ENCODE measurements around the gene FNBP1. TPM values are rescaled to one million over a fixed set of nuclear protein-coding genes. Genes with fewer than 3 reads are reported as not detected.

FNBP1 gene
- total and polyA plus RNA-seq, 2 of the 13 experiments (the other 11 are each of a cell fraction or from before 2014, with no cell fraction given), result 5.4 to 19.5 TPM

- TF ChIP-seq RARA (CRISPR knock-in tag; IDR thresholded peaks at IDR 0.05) (no peak), ZNF790 (CRISPR knock-in tag; IDR thresholded peaks at IDR 0.05; ENCODE audit: borderline replicate concordance) (0 out of 2 replicates have a peak, but pooled peaks have one; percentile 54), TBX2 (CRISPR knock-in tag; IDR thresholded peaks at IDR 0.05; ENCODE audit: borderline replicate concordance) (peak; percentile 24; the same call in 1 of the 2 replicates), GFI1 (CRISPR knock-in tag; IDR thresholded peaks at IDR 0.05; ENCODE audit: borderline replicate concordance) (peak; percentile 20; the same call in 1 of the 2 replicates), KDM5A (IDR thresholded peaks at IDR 0.05; ENCODE audit: borderline replicate concordance, low read length) (no peak), MTF2 (CRISPR knock-in tag; IDR thresholded peaks at IDR 0.05; ENCODE audit: borderline replicate concordance) (peak; percentile 41; the same call in 1 of the 2 replicates), HOXA3 (CRISPR knock-in tag; IDR thresholded peaks at IDR 0.05) (0 out of 2 replicates have a peak, but pooled peaks have one; percentile 12), HCFC1 (IDR thresholded peaks at IDR 0.05; ENCODE audit: low read depth, low read length) (no peak), SIN3A (IDR thresholded peaks at IDR 0.05; ENCODE audit: borderline replicate concordance, low read depth, low read length) (0 out of 2 replicates have a peak, but pooled peaks have one; percentile 9), HIVEP1 (CRISPR knock-in tag; IDR thresholded peaks at IDR 0.05) (peak; percentile 44; the same call in 1 of the 2 replicates)
- TF ChIP-seq, protein P1, sequence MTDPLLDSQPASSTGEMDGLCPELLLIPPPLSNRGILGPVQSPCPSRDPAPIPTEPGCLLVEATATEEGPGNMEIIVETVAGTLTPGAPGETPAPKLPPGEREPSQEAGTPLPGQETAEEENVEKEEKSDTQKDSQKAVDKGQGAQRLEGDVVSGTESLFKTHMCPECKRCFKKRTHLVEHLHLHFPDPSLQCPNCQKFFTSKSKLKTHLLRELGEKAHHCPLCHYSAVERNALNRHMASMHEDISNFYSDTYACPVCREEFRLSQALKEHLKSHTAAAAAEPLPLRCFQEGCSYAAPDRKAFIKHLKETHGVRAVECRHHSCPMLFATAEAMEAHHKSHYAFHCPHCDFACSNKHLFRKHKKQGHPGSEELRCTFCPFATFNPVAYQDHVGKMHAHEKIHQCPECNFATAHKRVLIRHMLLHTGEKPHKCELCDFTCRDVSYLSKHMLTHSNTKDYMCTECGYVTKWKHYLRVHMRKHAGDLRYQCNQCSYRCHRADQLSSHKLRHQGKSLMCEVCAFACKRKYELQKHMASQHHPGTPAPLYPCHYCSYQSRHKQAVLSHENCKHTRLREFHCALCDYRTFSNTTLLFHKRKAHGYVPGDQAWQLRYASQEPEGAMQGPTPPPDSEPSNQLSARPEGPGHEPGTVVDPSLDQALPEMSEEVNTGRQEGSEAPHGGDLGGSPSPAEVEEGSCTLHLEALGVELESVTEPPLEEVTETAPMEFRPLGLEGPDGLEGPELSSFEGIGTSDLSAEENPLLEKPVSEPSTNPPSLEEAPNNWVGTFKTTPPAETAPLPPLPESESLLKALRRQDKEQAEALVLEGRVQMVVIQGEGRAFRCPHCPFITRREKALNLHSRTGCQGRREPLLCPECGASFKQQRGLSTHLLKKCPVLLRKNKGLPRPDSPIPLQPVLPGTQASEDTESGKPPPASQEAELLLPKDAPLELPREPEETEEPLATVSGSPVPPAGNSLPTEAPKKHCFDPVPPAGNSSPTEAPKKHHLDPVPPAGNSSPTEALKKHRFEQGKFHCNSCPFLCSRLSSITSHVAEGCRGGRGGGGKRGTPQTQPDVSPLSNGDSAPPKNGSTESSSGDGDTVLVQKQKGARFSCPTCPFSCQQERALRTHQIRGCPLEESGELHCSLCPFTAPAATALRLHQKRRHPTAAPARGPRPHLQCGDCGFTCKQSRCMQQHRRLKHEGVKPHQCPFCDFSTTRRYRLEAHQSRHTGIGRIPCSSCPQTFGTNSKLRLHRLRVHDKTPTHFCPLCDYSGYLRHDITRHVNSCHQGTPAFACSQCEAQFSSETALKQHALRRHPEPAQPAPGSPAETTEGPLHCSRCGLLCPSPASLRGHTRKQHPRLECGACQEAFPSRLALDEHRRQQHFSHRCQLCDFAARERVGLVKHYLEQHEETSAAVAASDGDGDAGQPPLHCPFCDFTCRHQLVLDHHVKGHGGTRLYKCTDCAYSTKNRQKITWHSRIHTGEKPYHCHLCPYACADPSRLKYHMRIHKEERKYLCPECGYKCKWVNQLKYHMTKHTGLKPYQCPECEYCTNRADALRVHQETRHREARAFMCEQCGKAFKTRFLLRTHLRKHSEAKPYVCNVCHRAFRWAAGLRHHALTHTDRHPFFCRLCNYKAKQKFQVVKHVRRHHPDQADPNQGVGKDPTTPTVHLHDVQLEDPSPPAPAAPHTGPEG (CRISPR knock-in tag; IDR thresholded peaks at IDR 0.05), result peak; percentile 6; the same call in 1 of the 2 replicates
- TF ChIP-seq, protein P2, sequence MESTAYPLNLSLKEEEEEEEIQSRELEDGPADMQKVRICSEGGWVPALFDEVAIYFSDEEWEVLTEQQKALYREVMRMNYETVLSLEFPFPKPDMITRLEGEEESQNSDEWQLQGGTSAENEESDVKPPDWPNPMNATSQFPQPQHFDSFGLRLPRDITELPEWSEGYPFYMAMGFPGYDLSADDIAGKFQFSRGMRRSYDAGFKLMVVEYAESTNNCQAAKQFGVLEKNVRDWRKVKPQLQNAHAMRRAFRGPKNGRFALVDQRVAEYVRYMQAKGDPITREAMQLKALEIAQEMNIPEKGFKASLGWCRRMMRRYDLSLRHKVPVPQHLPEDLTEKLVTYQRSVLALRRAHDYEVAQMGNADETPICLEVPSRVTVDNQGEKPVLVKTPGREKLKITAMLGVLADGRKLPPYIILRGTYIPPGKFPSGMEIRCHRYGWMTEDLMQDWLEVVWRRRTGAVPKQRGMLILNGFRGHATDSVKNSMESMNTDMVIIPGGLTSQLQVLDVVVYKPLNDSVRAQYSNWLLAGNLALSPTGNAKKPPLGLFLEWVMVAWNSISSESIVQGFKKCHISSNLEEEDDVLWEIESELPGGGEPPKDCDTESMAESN (CRISPR knock-in tag; conservative IDR thresholded peaks at IDR 0.05), result 0 out of 2 replicates have a peak, but pooled peaks have one; percentile 16
- TF ChIP-seq, protein P3, sequence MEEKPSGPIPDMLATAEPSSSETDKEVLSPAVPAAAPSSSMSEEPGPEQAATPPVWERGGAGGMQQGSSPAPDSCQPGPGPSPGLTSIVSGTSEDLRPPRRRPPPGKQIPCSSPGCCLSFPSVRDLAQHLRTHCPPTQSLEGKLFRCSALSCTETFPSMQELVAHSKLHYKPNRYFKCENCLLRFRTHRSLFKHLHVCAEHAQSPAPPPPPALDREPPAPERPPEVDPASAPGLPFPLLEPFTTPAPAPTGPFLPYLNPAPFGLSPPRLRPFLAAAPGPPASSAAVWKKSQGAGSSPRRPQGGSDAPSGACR (CRISPR knock-in tag; IDR thresholded peaks at IDR 0.05), result peak; percentile 38; the same call in 1 of the 2 replicates
- TF ChIP-seq, protein P4, sequence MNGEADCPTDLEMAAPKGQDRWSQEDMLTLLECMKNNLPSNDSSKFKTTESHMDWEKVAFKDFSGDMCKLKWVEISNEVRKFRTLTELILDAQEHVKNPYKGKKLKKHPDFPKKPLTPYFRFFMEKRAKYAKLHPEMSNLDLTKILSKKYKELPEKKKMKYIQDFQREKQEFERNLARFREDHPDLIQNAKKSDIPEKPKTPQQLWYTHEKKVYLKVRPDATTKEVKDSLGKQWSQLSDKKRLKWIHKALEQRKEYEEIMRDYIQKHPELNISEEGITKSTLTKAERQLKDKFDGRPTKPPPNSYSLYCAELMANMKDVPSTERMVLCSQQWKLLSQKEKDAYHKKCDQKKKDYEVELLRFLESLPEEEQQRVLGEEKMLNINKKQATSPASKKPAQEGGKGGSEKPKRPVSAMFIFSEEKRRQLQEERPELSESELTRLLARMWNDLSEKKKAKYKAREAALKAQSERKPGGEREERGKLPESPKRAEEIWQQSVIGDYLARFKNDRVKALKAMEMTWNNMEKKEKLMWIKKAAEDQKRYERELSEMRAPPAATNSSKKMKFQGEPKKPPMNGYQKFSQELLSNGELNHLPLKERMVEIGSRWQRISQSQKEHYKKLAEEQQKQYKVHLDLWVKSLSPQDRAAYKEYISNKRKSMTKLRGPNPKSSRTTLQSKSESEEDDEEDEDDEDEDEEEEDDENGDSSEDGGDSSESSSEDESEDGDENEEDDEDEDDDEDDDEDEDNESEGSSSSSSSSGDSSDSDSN (CRISPR knock-in tag; IDR thresholded peaks at IDR 0.05), result peak; percentile 16; the same call in 1 of the 2 replicates
These were observed 1.2 kb downstream of the FNBP1 start (continued) for GRCh38 chr9:130041648-130042405.
